Measurements from ENCODE around the gene HPGD.

The HPGD gene

DNA sequence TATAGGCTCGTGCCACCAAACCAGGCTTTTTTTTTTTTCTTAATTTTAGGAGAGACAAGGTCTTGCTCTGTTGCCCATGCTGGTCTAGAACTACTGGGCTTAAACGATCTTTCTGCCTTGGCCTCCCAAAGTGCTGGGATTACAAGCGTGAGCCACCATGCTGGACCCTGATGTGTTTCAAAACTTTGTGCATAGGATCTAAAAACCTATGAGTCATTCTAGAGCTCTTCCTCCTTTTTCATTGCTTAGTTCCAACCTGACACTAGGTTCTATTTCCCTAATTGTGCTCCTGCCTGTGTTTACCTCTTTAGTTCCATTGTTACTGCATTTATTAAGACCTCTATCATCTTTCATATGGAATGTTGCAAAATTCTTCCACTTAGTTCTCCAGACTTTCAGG is 57.3 kb downstream of the HPGD start:
- DNase-seq: no peak

DNA sequence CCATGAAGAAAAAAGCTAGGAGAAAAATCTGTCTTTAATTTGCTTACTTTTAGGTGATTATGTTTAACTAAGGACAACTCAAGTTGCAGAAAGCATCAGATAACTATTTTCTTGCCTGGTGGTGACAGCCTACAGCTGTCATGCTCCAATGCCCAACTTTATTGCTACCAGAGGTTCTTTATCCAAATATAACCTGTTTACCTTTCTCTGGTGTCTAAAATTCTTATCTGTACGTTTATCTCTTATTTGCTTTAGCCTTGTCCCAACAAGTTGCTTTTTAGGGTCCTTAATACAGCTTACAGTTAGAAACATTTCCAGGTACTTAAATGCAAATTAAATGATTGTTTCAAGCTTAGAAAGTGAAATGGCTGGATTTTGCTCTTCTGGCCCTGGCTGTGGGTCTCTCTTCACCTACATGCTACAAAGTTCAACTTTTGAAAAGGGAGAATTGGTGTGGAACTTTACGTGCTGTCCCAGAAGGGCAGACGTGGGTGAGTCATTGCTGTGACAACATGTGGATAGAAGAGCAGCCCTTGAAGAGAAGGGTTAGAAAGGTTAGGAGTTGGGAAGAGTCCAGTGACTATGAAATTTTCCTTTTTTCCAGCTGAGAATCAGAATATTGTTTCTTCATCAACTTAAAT is 60.7 kb downstream of the HPGD start:
- peak; percentile 68 for DNase-seq

DNA sequence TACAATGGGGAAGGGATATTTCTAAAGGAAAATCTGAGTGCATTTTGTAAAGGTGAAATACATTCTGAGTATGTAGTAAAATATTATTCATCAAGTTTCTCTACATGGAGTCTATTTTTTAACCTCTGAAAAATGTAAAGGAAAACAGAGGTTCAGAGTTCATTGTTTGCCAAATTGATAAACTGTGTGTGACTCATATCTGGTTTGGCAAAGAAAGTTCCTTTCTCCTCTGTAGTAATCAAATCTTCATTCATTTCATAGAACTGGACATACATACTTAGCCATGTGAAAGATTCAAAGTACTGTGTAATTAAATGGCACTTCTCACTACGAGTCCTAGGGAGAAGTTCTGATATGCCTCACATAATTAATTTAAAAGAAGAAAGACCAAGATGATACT is 61.6 kb downstream of the HPGD start:
- DNase-seq: no peak

DNA sequence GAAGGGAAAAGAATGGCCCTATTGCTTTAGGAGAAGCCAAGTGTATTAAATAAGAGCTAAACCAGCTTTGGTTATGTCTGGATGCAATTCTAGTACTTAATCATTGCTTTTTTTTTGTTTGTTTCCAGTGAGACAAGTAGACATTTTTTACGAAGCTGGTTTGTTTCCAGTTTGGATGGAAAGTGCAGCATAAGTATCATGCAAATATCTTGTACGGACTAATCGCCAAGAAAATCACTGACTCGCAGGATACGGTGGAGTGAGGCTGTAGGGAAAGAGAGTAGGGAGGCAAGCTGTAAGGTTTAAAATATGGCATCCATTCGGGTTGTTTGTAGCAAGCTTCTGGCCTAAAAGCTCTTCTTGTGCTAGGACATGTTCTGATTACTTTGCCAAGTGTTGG is 64.8 kb downstream of the HPGD start:
- no peak for DNase-seq

DNA sequence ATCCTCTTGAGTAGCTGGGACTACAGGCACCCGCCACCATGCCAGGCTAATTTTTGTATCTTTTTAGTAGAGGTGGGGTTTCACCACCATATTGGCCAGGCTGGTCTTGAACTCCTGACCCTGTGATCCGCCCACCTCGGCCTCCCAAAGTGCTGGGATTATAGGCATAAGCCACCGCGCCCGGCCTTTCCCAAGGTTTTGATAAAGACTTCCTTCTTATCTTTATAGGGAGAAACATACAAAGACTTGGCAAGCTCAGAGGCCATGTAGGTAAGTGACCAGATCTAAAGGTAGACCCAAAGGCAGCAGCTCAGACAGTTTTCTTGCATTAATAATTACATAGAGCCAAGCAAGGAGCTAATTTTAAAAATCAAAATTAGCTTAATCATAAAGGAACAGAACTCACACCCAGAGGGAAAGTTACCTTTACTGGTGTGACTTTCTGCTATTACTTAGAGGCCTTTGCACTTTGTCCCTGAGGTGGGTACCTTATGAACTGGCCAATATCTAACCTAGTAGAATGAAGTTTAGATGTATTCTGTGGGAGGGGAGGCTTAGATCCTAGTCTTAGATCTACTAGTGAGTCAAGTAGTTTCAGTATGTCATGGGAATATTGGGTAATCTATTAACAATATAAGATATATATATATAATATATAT is 67.3 kb downstream of the HPGD start:
- DNase-seq: no peak

DNA sequence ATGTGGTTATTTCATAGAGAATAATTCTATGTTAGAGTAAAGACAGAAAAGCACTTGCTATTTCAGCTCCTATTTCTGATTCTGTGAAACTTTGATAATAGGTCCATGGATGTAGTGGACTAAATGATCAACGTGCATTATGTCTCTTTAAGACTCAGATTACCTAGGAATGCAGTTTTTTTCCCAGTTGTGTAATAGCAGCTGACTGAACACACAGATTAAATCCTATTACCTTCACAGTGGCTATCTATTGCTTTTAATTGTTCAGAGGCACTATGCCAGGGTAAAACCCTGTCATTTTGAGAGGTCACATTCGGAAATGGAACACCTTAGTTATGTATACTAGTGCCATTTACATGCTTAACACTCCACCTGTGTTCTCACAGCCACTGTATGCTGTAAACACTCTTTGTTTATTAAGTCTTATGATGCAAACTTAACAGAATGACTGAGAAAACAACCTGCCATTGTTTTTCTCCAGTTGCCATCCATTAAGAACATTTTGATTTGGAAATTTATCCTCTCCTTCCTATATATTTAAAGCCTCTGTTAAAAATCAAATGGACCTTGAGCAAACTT is 70.5 kb downstream of the HPGD start:
- DNase-seq: no peak

DNA sequence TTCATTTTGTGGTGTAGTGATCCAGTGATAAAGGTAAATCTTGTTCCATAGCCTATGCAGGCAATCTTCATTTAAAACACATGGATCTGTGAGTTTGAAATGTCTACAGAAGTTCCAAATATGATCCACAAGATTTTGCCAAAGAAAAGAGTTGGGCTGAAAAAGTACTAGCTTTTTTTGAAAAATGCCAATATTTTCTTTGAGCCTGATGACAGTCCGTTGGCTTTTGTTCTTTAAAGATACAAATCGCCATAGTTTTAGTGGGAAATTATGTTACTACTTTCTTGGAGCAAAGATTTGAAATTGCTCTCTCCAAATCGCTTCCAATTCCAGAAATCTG is 71.5 kb downstream of the HPGD start:
- no peak for DNase-seq

DNA sequence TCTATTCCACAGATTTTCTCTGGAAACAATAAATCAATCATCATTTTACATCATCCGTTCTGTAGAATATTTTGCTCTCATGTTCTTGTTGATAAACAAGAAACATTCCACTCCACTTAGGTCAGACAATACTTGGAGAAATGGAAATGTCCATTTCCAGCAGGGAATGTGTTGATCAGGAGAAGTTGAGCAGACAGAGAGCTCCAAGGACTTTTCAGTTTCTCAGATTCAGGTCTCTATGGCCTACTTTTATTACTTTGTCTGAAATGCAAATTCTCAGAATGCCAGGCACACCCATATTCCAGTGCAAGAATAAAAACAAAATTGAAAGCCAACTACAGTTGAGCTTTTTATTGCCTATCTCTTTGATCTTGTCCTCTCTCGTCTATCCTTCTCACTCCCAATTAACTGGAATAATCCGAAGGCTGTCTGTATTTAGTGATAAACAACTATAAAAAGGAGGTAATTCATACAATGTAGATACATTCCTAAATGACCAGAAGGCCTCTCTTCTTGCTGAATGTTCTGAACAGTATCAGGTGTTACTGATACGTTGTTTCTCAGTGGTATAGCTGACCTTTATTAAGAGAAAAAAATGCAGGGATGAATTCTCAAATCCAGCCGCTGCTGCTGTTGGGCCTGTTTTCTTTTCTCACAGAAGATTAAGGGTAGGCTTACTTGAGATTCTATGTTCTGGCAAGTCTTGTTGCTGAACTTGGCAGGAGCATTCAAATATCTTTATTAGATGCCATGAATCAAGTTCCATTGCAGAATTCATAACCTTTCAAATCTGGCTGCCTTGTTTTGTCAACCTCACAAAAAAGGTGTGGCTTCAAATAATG is 72.1 kb downstream of the HPGD start:
- no peak for DNase-seq

DNA sequence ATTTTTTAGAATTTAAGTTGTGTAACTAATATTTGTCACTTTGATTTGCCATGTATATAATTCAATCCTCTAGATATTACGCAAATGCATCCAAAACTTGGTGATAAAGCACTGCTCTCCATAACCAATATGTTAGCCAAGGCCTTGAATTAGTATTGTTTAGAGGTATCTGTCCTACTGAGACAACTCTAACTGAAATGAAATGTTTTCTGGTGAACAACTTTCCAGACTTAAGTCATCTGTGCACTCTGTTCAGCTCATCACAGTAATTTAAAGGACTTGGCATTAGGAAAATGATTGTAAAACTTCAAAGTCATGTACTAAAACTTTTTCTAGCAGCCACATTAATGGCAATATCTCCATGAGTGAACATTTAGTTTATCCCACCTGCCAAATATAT is 73.1 kb downstream of the HPGD start:
- no peak for DNase-seq

DNA sequence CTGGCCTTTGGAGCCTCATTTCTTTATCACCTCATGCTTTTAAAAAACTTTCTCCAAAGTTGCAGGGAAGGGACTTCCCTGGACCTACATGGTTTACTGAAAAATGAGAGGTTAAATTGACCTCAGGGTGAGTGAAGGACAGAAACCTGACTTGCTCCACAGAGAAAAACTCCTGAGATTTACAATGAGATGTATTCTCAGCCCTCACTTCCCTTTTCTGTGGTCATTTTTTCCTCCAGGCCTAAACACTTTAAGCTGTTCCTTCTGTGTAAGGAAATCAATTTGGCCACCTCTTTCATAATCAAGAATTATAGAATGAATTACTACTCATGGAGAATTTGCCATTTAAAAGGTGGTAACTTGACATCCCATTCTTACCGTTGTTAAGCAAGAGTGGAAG is 77.9 kb downstream of the HPGD start:
- no peak for DNase-seq

Measured in DMS53 (cell line).